ENCODE results near the gene SIPA1L2. TPM values are rescaled to one million over a fixed set of nuclear protein-coding genes. Genes with fewer than 3 reads are reported as not detected.

Gene SIPA1L2
- total and polyA plus RNA-seq, 2 of the 13 experiments (the other 11 are each of a cell fraction or from before 2014, with no cell fraction given): 0.03 TPM; not detected in 1

DNA sequence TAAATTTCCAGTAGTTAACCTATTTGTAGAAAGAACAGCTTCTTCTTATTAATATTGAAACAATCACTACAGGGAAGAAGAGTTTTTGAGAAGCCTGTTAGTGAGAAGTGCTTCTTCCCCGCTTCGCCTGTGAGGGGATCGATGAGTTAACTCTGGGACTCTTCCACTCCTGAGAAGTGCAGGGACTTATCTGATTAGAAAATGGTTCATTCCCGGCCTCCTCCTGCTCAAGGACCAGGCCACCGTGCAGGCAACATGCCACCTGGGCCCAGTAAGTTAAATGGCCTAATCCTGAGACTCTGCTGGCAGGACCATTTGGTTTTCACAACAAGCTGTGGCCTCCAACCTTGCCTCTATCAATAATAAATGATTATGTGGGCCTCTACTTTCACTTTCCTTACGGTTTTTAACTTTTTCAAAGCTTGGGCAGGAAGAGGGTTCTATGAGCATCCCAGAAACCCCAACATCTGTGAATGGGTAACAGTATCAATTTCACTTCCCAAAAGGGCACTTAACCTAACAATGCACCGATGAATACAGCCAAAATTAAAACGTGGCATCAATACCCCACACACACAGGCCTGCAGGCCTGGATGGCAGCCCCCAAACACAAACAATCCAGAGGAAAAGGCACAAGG, 33.1 kb downstream of the SIPA1L2 start:
- Histone ChIP-seq H3K36me3 (replicated peaks in 1 of 2; ENCODE audit: control insufficient read depth in 1 of 2, insufficient read depth in 2 of 2, low read length in 2 of 2) (no peaks in the 10 kb centered on the region), H3K27ac (ENCODE audit: extremely low read length, insufficient read depth, low read length) (no peak overlapping the region), H3K9me3 (ENCODE audit: low read length) (no peaks in the 10 kb centered on the region), H3K4me3 (replicated peaks in 1 of 3; ENCODE audit: insufficient read depth in 1 of 3, low read depth in 2 of 3, low read length in 3 of 3) (no peak overlapping the region), H4K20me1 (ENCODE audit: insufficient read depth, low read length) (no peaks in the 10 kb centered on the region), H3K27me3 (ENCODE audit: control insufficient read depth in 1 of 2, insufficient read depth in 2 of 2, low read length in 2 of 2) (peaks cover 0 to 19% of the 10 kb centered on the region in 2 experiments; a peak in 2 of 5 replicates), H3K79me2 (ENCODE audit: insufficient read depth, low read length) (no peaks in the 10 kb centered on the region), H3K4me2 (ENCODE audit: low read depth, low read length) (no peak overlapping the region), H3K4me1 (ENCODE audit: insufficient read depth, low read length) (no peaks in the 10 kb centered on the region), H2AFZ (ENCODE audit: low read length) (no peak overlapping the region), H3K9ac (ENCODE audit: insufficient read depth, low read depth, low read length) (no peak overlapping the region)
- 30% methylated on average over 8 of the region's 8 CpGs for WGBS (ENCODE audit: low lambda C conversion rate)
- intact Hi-C loops (cut with micrococcal nuclease; ENCODE audit: unreplicated experiment): no loop called here
- no TSS peak for BruUV-seq (replicated peaks)
- no peak for DNase-seq (ENCODE audit: low spot score)
- FAIRE-seq: no peak
- POLR2A ChIA-PET: no interaction called here
- in situ Hi-C loops (cut with HindIII; ENCODE audit: extremely low pct_ligation_motif_present, low pct_unique_long_range_greater_than_20kb): no loop called here
- CTCF ChIA-PET (ENCODE audit: low intra/inter-chr PET ratio, low total read pairs): no interaction called here
- no peak for ATAC-seq
- TF ChIP-seq ZNF770 (CRISPR knock-in tag; IDR thresholded peaks at IDR 0.05): no peak
- TF ChIP-seq CENPT (CRISPR knock-in tag; IDR thresholded peaks at IDR 0.05; ENCODE audit: low read depth): no peak
- TF ChIP-seq ZBTB7A (CRISPR knock-in tag; IDR thresholded peaks at IDR 0.05): no peak
- no peak for TF ChIP-seq ADNP (CRISPR knock-in tag; IDR thresholded peaks at IDR 0.05)
- TF ChIP-seq ZNF781 (CRISPR knock-in tag; IDR thresholded peaks at IDR 0.05; ENCODE audit: borderline replicate concordance, not compliant biosample characterization): no peak
- no peak for TF ChIP-seq RERE (CRISPR knock-in tag; IDR thresholded peaks at IDR 0.05; ENCODE audit: low read depth)
- TF ChIP-seq TEAD2 (CRISPR knock-in tag; IDR thresholded peaks at IDR 0.05): no peak
- no peak for TF ChIP-seq ZNF788 (CRISPR knock-in tag; IDR thresholded peaks at IDR 0.05; ENCODE audit: borderline replicate concordance)
- no peak for TF ChIP-seq MEF2D (CRISPR knock-in tag; IDR thresholded peaks at IDR 0.05)
- TF ChIP-seq GFI1 (CRISPR knock-in tag; IDR thresholded peaks at IDR 0.05; ENCODE audit: borderline replicate concordance): no peak
- no peak for TF ChIP-seq MBNL3 (CRISPR knock-in tag; conservative IDR thresholded peaks at IDR 0.05)
- TF ChIP-seq, protein P1, sequence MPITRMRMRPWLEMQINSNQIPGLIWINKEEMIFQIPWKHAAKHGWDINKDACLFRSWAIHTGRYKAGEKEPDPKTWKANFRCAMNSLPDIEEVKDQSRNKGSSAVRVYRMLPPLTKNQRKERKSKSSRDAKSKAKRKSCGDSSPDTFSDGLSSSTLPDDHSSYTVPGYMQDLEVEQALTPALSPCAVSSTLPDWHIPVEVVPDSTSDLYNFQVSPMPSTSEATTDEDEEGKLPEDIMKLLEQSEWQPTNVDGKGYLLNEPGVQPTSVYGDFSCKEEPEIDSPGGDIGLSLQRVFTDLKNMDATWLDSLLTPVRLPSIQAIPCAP (CRISPR knock-in tag; IDR thresholded peaks at IDR 0.05; ENCODE audit: low read depth): no peak
- TF ChIP-seq SKIL (CRISPR knock-in tag; IDR thresholded peaks at IDR 0.05; ENCODE audit: borderline replicate concordance): no peak
- no peak for TF ChIP-seq GLI4 (CRISPR knock-in tag; IDR thresholded peaks at IDR 0.05; ENCODE audit: borderline replicate concordance)
